NCI-H2107 treated with DMSO at 0.1 percent for 48 hours (cell line): ENCODE data around the gene PDGFD.

Experiments
- DNase-seq: peaks from one replicate; lab custom pipeline; 2025; ENCODE audit not compliant: unreplicated experiment; lab: John Stamatoyannopoulos, UW

PDGFD gene

DNA sequence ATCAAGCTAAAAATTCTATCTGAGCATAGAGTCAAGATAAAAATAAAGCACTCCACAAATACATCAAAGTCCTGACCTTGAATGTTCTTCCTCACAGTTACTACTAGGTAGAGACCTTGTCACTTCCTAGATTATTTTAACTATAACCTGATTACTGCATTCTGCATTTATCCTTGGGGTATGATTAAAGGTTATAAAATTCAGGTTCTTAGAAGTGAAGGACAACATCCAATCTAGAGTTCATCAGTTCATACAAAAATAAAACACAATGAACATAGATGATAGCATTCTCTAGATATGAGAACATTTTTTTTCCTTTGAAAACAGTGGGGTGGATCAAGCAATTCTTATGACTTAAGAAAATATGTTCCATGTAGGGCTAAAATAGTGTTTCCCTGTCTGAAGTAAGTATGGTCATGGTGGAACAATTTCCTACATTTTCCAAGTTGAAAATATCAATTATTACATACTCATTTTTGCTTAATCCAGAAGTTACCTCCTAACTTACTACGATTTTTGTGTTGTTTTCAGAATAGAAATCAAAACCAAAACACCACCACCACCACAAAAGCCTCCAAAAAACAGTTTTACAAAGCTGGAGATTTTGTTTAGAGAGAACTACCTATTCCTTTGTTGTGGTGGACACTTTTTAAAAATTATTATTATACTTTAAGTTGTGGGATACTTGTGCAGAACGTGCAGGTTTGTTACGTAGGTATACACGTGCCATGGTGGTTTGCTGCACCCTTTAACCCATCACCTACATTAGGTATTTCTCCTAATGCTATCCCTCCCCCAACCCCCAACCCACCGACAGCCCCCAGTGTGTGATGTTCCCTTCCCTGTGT is 239.6 kb downstream of the PDGFD start:
- no peak for DNase-seq

DNA sequence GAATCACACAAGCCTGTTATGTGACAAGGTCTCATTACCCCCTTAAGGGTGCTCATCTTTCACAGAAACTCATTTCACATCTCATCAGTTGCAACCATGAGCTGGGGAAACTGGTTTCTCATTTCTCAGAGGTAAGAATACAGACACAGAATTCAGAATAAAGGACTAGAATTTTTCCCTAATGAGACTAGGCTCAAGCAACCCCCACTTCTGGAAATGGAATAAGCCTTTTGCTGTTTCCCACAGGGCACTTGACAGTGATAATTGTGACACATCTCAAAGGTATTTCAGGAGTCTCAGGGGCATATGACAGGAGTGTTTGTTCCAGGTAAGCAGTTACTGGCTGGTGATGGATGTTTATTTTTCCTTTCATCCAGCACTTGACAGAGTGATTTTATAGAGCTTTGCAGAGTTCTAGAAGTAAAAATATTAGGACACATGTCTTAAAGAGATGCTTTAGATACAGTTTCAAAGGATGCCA is 240.5 kb downstream of the PDGFD start:
- no peak for DNase-seq

DNA sequence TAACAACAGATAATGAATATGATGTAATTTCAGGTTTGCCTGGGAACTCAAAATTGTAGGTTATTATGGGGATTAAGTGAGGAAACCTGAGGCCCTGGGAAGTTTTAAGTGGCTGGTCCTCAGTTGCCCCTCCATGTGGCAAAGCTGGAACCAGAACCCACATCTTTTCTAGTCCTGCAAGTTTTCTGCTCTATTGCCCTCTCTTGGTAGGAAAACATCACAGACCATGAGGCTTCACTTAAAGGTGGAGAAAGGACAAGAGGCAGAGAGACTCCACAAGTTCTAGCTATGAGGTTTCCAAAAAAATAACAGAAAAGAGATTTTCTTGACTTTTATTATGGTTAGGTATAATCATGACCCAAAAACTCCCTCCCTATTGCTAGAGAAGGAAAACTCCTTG is 243.0 kb downstream of the PDGFD start:
- no peak for DNase-seq

GRCh38 chr11:103920449-103920848 is 243.5 kb downstream of the PDGFD start:
- DNase-seq = no peak

DNA sequence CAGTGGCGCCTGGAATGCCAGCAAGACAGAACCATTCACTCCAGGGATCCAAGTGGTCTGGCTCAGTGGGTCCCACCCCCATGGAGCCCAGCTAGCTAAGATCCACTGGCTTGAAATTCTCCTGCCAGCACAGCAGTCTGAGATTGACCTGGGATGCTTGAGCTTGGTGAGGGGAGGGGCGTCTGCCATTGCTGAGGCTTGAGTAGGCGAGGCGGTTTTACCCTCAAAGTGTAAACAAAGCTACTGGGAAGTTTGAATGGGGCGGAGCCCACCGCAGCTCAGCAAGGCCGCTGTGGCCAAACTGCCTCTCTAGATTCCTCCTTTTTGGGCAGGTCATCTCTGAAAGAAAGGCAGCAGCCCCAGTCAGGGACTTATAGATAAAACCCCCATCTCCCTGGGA is 253.2 kb downstream of the PDGFD start:
- no peak for DNase-seq

DNA sequence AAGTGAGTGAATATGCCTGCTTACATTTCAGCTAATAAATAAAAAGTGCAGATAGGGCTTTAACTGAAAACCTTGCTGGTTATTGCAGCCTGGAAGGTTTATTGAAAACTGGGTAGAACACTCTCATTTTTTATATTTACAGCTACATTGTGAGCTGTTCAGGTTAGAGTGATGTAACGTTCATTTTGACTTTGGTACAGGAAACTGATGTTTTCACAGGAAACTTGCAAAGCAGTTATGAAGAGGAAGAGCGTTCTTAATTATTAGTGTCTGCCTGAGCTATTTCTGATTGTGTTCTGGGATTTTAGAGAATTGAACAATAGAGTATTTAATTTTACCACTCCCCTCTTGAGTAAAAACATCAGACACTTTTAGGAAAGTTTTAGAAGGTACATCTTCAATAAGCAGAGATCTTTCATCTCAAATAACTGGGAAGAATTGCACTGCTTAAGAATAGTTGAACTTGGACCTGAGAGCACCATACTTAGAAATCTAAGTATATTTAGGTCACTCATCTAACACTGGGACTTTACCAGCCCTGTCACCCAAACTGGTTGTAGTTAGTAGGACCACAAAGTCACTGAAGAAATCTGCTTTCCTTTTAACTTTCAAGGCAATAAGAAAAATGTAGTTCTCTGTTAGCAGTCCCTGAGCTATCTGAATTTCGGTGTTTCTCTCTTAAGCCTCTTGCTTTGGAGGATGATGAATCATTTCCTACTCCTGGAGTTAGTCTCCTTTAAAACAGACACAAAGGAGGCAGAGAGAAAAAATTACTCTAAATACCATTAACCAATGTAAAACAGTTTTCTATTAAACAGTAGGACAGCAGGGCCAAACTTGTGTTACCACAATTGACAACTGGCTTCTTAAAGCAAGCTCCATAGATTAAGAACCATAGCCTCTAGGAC is 256.1 kb downstream of the PDGFD start:
- no peak for DNase-seq

DNA sequence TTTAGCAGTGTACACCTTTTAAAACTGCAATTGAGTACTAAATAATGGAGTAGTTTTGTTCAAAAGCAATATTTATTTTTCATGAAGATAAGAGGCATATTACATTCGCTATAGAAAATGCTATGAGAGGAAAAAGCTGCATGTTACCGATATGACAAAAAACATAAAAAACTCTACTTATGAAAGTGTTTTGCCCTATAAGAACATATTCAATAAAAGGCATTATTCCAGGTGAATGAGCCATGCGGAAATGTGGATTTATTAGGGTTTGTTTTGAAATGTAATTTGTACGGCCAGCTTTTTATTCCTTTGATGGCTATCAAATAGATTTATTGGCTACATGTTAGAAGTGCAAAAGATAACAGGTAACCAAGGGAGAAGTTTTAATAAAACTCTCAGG is 256.8 kb downstream of the PDGFD start:
- DNase-seq = no peak

DNA sequence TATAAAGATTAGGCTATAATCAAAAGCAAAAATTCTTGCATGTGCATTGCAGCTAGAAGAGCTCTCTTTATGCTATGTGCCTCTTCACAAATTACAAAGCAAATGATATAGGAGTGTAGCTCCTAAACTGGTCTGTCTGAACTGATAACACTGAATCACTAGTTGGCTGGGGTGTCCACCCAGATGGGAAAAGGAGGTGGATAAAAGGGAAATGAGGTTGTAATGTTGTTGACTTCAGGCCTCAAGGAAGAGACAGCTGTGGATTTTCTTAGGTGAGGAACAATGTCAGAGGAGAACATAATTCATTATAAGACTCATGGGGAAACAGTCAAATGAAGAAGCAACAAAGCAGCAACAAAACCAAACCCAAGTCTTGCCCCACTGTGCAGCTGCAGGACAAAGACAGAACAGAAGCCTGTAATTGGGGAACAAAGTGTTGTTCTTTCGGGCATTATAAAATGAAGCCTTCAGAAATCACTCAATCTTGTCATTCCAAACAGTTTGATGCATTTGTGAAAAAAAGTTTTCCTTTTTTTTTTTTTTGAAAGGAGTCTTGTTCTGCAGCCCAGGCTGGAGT is 257.6 kb downstream of the PDGFD start:
- no peak for DNase-seq

- DNase-seq = no peak
These were observed 259.7 kb downstream of the PDGFD start for GRCh38 chr11:103904324-103904667.

DNA sequence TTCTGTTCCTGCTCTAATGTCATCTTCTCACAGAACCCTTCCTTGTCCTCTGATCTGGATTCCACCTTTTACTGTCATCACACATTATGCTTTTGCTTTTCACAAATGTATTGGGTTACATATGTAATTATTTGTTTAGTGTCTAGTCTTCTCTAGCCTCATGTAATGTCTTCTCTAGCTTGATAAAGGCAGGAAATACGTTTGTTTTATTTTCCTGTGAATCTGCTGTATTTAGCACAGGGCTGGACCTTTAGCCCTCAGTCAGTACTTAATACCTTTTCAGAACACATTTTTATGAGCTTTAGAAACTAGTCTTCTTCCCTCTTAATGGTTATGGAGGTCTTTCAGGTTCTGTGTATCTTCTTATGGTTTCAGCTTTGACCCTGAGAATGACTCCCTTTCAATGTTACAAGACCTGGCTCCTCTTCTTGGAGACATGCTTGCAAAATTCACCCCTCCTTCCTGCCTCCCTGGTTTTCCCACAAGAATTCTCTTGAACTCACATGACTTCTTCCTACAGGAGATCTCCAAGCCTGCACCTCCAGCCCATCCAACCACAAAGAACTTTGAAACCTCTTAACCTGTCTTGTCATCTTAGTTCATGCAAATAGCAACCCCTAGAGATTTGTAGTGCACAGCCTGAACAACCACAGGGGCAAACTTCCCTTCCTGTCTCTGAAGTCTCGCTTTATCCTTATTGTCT is 260.2 kb downstream of the PDGFD start:
- DNase-seq = no peak

- DNase-seq = no peak
These were observed 261.0 kb downstream of the PDGFD start for GRCh38 chr11:103902994-103903393.

GRCh38 chr11:103901656-103902055 is 262.3 kb downstream of the PDGFD start:
- DNase-seq = no peak

- DNase-seq = no peak
These were observed 265.2 kb downstream of the PDGFD start for GRCh38 chr11:103898577-103899336.

- DNase-seq = no peak
These were observed 265.9 kb downstream of the PDGFD start for GRCh38 chr11:103898065-103898464.

- no peak for DNase-seq
These were observed 266.6 kb downstream of the PDGFD start for GRCh38 chr11:103897160-103897936.

DNA sequence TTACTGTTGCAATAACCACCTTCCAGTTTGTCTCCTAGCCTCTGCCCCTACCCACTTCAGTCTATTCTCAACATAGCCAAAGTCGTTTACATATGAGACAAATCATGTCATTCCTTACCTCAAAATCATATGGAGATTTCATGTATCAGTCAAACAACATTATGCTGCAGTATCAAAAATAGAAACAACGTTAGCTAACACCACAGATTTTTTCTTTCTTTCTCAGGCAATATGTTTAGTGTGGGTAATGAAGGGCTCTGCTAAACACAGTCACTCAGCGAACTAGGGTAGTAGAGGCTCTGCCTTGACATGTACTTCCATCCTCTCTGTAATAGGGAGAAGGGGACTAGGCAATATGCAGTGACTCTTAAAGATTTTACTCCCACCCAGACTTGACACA is 268.8 kb downstream of the PDGFD start:
- DNase-seq = no peak

- DNase-seq = no peak
These were observed 269.3 kb downstream of the PDGFD start for GRCh38 chr11:103894673-103895072.

DNA sequence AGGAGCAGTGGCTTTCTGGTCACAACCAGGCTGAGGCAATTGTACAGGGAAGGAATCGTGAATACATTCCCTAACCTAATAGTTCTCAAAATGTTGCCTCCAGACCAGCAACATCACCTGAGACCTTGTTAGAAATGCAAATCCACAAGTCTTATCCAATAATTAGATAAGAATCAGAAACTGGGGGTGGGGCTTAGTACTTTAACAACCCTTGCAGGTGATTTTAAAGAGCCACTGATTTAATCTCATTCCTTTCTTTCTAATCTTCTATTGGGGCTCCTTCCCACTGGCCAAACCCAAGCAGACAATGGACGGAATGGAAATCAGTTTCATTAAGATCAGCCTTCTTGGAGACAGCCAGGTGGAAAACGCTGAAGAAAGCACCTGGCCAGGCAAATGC is 269.9 kb downstream of the PDGFD start:
- no peak for DNase-seq

DNA sequence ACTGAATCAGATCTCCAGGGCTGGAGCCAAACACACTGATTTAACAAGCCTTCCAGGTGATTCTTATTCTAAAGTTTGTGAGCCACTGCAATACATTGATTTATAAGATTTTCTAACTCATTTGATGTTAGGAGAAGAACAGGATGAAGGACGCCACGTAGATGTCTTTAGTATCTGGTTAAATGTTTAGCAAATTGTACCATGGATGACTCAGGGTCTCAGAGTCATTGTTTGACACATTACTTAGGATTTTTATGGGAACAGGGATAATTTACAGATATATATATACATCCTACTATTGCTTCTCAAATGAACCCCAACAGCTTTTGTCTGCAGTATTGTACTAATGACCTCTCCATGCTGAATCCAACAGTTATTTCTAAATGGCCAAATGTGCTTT is 270.6 kb downstream of the PDGFD start:
- DNase-seq = no peak

DNA sequence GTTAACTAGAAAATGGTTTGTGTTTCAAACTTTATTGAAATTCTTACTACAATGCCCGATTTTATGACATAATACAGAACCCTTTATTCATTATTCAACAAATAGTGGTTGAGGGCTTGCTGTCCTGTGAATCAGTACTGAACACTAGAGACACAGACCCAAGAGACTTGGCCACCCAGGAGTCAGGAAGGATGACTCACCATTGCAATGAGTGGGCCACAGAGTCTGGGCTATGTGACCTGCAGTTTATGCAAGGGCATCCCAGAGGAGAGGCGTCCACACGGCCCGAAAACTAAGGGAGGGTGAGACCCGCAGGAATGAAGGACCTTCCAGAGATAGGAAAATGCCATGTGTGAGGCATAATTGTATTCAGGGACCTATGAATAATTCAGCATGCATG is 271.3 kb downstream of the PDGFD start:
- no peak for DNase-seq
